ENCODE data around the gene TNIP3.
A peak's percentile ranks its signal among the peaks of the same experiment; 100 is the strongest.
"Not testable (repeated sequence)": the region's sequence is repeated elsewhere in the genome, so short reads cannot be mapped to it uniquely, and the experiment has no call there.

TNIP3 gene

GRCh38 chr4:121177246-121178137 is 13.4 kb upstream of the TNIP3 start:
- DNase-seq (ENCODE audit: low read depth): no peak

GRCh38 chr4:121176082-121176934 is 12.2 kb upstream of the TNIP3 start:
- no peak for DNase-seq (ENCODE audit: low read depth)

- not testable (repeated sequence) for DNase-seq (ENCODE audit: low read depth)
Observed at GRCh38 chr4:121171477-121171876, 7.4 kb upstream of the TNIP3 start.

- no peak for DNase-seq (ENCODE audit: low read depth)
Observed at GRCh38 chr4:121168446-121169281, 4.5 kb upstream of the TNIP3 start.

GRCh38 chr4:121166976-121167375 is 2.9 kb upstream of the TNIP3 start:
- no peak for DNase-seq (ENCODE audit: low read depth)

- DNase-seq (ENCODE audit: low read depth): no peak
Observed at GRCh38 chr4:121165206-121165605, 1.1 kb upstream of the TNIP3 start.

GRCh38 chr4:121156822-121157769 is 7.0 kb downstream of the TNIP3 start:
- DNase-seq (ENCODE audit: low read depth): peak; percentile 21

GRCh38 chr4:121155893-121156292 is 8.2 kb downstream of the TNIP3 start:
- peak; percentile 82 for DNase-seq (ENCODE audit: low read depth)

GRCh38 chr4:121154103-121154515 is 10.0 kb downstream of the TNIP3 start:
- no peak for DNase-seq (ENCODE audit: low read depth)

- DNase-seq (ENCODE audit: low read depth): no peak
Observed at GRCh38 chr4:121151942-121152341, 12.2 kb downstream of the TNIP3 start.

GRCh38 chr4:121150486-121150885 is 13.6 kb downstream of the TNIP3 start:
- DNase-seq (ENCODE audit: low read depth): no peak

GRCh38 chr4:121150003-121150402 is 14.1 kb downstream of the TNIP3 start:
- DNase-seq (ENCODE audit: low read depth): no peak

GRCh38 chr4:121148621-121149020 is 15.5 kb downstream of the TNIP3 start:
- DNase-seq (ENCODE audit: low read depth): peak; percentile 10

GRCh38 chr4:121148000-121148399 is 16.1 kb downstream of the TNIP3 start:
- DNase-seq (ENCODE audit: low read depth): peak; percentile 34

GRCh38 chr4:121146530-121146929 is 17.6 kb downstream of the TNIP3 start:
- no peak for DNase-seq (ENCODE audit: low read depth)

- DNase-seq (ENCODE audit: low read depth): no peak
Observed at GRCh38 chr4:121145430-121145829, 18.7 kb downstream of the TNIP3 start.

GRCh38 chr4:121144021-121144420 is 20.1 kb downstream of the TNIP3 start:
- no peak for DNase-seq (ENCODE audit: low read depth)

- no peak for DNase-seq (ENCODE audit: low read depth)
Observed at GRCh38 chr4:121143131-121143530, 21.0 kb downstream of the TNIP3 start.

GRCh38 chr4:121140716-121141460 is 23.2 kb downstream of the TNIP3 start:
- peak; percentile 26 for DNase-seq (ENCODE audit: low read depth)
